Sigmoid colon (tissue), 7 donors: ENCODE data around the gene LCE3C. TPM values are rescaled to one million over a fixed set of nuclear protein-coding genes. Genes with fewer than 3 reads are reported as not detected.

Experiments
- DNase-seq: peaks from one replicate; pipeline ENCODE4 v3.0.0-alpha.2; 2019
- H3K27ac ChIP-seq, 4 donors: fragments of 200-600 bp; sonication (generic); one replicate each; pipeline ENCODE4 v1.5.1; 2016 to 2019; ENCODE audit warnings: mild to moderate bottlenecking in 1 of 4
- H3K27me3 ChIP-seq, 3 donors: fragments of 200-600 bp; sonication (generic); one replicate each; pipeline ENCODE4 v1.5.1; 2019; ENCODE audit warnings: mild to moderate bottlenecking in 1 of 3
- H3K36me3 ChIP-seq, 4 donors: fragments of 200-600 bp; sonication (generic); one replicate each; pipeline ENCODE4 v1.5.1; 2016 to 2019
- H3K4me1 ChIP-seq, 4 donors: fragments of 200-600 bp; sonication (generic); one replicate each; pipeline ENCODE4 v1.5.1; 2017 to 2019
- H3K4me3 ChIP-seq, 4 donors: fragments of 200-600 bp; sonication (generic); one replicate each; pipeline ENCODE4 v1.5.1; 2017 to 2019; ENCODE audit warnings: mild to moderate bottlenecking in 2 of 4, moderate library complexity in 1 of 4
- H3K9me3 ChIP-seq, 4 donors: fragments of 200-600 bp in 3 of 4; sonication (generic) in 3 of 4; one replicate each; pipeline versions ENCODE4 v1.5.1 to v1.6.1; 2013 to 2019
- CTCF ChIP-seq, 4 experiments: fragments of 450-650 bp in 3 of 4; fragments of 200-600 bp in 1 of 4; IDR thresholded peaks; one replicate each; pipeline ENCODE4 v1.5.1; 2016 to 2019; ENCODE audit warnings: antibody characterized with exemption in 4 of 4, mild to moderate bottlenecking in 3 of 4, moderate library complexity in 2 of 4
- EP300 ChIP-seq, 4 donors: sonication (generic); formaldehyde crosslinking; IDR thresholded peaks; one replicate each; pipeline ENCODE4 v1.6.1; 2017; ENCODE audit warnings: antibody characterized with exemption in 4 of 4
- POLR2A ChIP-seq, 2 donors: fragments of 450-650 bp; IDR thresholded peaks; one replicate each; pipeline ENCODE4 v1.6.1; 2016; ENCODE audit warnings: antibody characterized with exemption in 2 of 2, mild to moderate bottlenecking in 2 of 2, moderate library complexity in 2 of 2
- POLR2AphosphoS5 ChIP-seq, 4 donors: sonication (generic); formaldehyde crosslinking; IDR thresholded peaks; one replicate each; pipeline ENCODE4 v1.6.1; 2017; ENCODE audit warnings: antibody characterized with exemption in 4 of 4
- intact Hi-C: fragments of 100-400 bp; cut with DNase I; formaldehyde crosslinking; loops from one replicate; pipeline ENCODE4 v1.15.1; 2023
- polyA plus RNA-seq, 3 donors: library from polyadenylated mRNA; stranded (reverse); fragments of 200-250 nt; gene quantifications; one replicate each; pipeline ENCODE4 v1.2.3, GENCODE V29; 2013
- small RNA-seq, 3 donors: library from RNA; depleted of rRNA; stranded (forward); fragments of <200 nt; gene quantifications; one replicate each; pipeline ENCODE3, GENCODE V24; 2016
- total RNA-seq, 4 donors: library from RNA; depleted of rRNA; stranded (reverse); fragments of >200 nt; gene quantifications; one replicate each; pipeline ENCODE4 v1.1.0, GENCODE V29; 2016
- donor health status: healthy with polysubstance abuse.
- donor health status: Bipolar disorder and iron deficiency.
- donor health status: healthy.

The LCE3C gene
- total and polyA plus RNA-seq, 7 donors, result not detected

- intact Hi-C loops, result no loop called here
- TF ChIP-seq EP300 (IDR thresholded peaks at IDR 0.05) (no peak), POLR2A (IDR thresholded peaks at IDR 0.05) (no peak), CTCF (IDR thresholded peaks at IDR 0.05) (no peak), POLR2AphosphoS5 (IDR thresholded peaks at IDR 0.05) (no peak)
- no peaks in the 10 kb centered on the region for H3K36me3 ChIP-seq
These were observed 46.6 kb downstream of the LCE3C start for GRCh38 chr1:152646656-152647055.

More at GRCh38 chr1:152646656-152647055, 46.6 kb downstream of the LCE3C start:
- Histone ChIP-seq H3K4me3 (no peak overlapping the region), H3K27ac (no peak overlapping the region), H3K27me3 (no peaks in the 10 kb centered on the region), H3K4me1 (no peaks in the 10 kb centered on the region), H3K9me3 (no peaks in the 10 kb centered on the region)
- DNase-seq, result no peak

Small RNA genes lying within 50 kb of the gene (small RNA-seq; reads per million reads assigned to genes)
- gene LCE3A (0 reads per million in 3 donors), gene LCE3B (0 reads per million in 3 donors)

Other genes starting within 250 kb of the LCE3C start
- not detected for gene FLG2, start 240.2 kb upstream of the LCE3C start, total RNA-seq
- gene FLG2, start 240.2 kb upstream of the LCE3C start, polyA plus RNA-seq, result not detected
- gene CRNN, start 186.0 kb upstream of the LCE3C start, total RNA-seq, result not detected
- 1 to 10 TPM in 1 of 3 donors, under 1 TPM in 1, not detected in 1; 0.61 to 3.6 TPM for gene CRNN, start 186.0 kb upstream of the LCE3C start, polyA plus RNA-seq
- gene LCE5A, start 89.4 kb upstream of the LCE3C start, total RNA-seq, result not detected
- gene LCE5A, start 89.4 kb upstream of the LCE3C start, polyA plus RNA-seq, result not detected
- not detected for gene CRCT1, start 85.8 kb upstream of the LCE3C start, total RNA-seq
- gene CRCT1, start 85.8 kb upstream of the LCE3C start, polyA plus RNA-seq, result under 1 TPM in 1 of 3 donors, not detected in 2; 0.28 TPM
- gene LCE3E, start 33.5 kb upstream of the LCE3C start, total RNA-seq, result not detected
- not detected for gene LCE3E, start 33.5 kb upstream of the LCE3C start, polyA plus RNA-seq
- gene LCE3D, start 19.7 kb upstream of the LCE3C start, total RNA-seq, result not detected
- not detected for gene LCE3D, start 19.7 kb upstream of the LCE3C start, polyA plus RNA-seq
- not detected for gene LCE3B, start 13.6 kb downstream of the LCE3C start, total RNA-seq
- gene LCE3B, start 13.6 kb downstream of the LCE3C start, polyA plus RNA-seq, result not detected
- gene LCE3A, start 22.9 kb downstream of the LCE3C start, total RNA-seq, result not detected
- not detected for gene LCE3A, start 22.9 kb downstream of the LCE3C start, polyA plus RNA-seq
- gene LCE2D, start 63.1 kb downstream of the LCE3C start, total RNA-seq, result not detected
- gene LCE2D, start 63.1 kb downstream of the LCE3C start, polyA plus RNA-seq, result not detected
- not detected for gene LCE2C, start 75.0 kb downstream of the LCE3C start, total RNA-seq
- not detected for gene LCE2C, start 75.0 kb downstream of the LCE3C start, polyA plus RNA-seq
- gene LCE2B, start 85.9 kb downstream of the LCE3C start, total RNA-seq, result not detected
- not detected for gene LCE2B, start 85.9 kb downstream of the LCE3C start, polyA plus RNA-seq
- gene LCE2A, start 98.1 kb downstream of the LCE3C start, total RNA-seq, result not detected
- gene LCE2A, start 98.1 kb downstream of the LCE3C start, polyA plus RNA-seq, result not detected
- gene LCE4A, start 107.9 kb downstream of the LCE3C start, total RNA-seq, result not detected
- gene LCE4A, start 107.9 kb downstream of the LCE3C start, polyA plus RNA-seq, result not detected
- gene KPRP, start 157.8 kb downstream of the LCE3C start, total RNA-seq, result not detected
- gene KPRP, start 157.8 kb downstream of the LCE3C start, polyA plus RNA-seq, result not detected
- not detected for gene LCE1F, start 174.9 kb downstream of the LCE3C start, total RNA-seq
- gene LCE1F, start 174.9 kb downstream of the LCE3C start, polyA plus RNA-seq, result not detected
- not detected for gene LCE1E, start 186.0 kb downstream of the LCE3C start, total RNA-seq
- not detected for gene LCE1E, start 186.0 kb downstream of the LCE3C start, polyA plus RNA-seq
- not detected for gene LCE1D, start 196.5 kb downstream of the LCE3C start, total RNA-seq
- not detected for gene LCE1D, start 196.5 kb downstream of the LCE3C start, polyA plus RNA-seq
- not detected for gene LCE1C, start 206.4 kb downstream of the LCE3C start, total RNA-seq
- gene LCE1C, start 206.4 kb downstream of the LCE3C start, polyA plus RNA-seq, result not detected
- gene LCE1B, start 211.7 kb downstream of the LCE3C start, total RNA-seq, result not detected
- gene LCE1B, start 211.7 kb downstream of the LCE3C start, polyA plus RNA-seq, result not detected
- gene LCE1A, start 227.2 kb downstream of the LCE3C start, total RNA-seq, result not detected
- gene LCE1A, start 227.2 kb downstream of the LCE3C start, polyA plus RNA-seq, result not detected
- gene LCE6A, start 242.6 kb downstream of the LCE3C start, total RNA-seq, result not detected
- gene LCE6A, start 242.6 kb downstream of the LCE3C start, polyA plus RNA-seq, result 1 to 10 TPM in 1 of 3 donors, not detected in 2; 2.4 TPM